ENCODE measurements around the gene ZNF629.

GRCh38 chr16:30766206-30766932 lies 20.6 kb downstream of the ZNF629 start:
- TF ChIP-seq CTCF (IDR thresholded peaks at IDR 0.05) (no peak), POLR2A (IDR thresholded peaks at IDR 0.05) (no peak)
